Right atrium auricular region (tissue), 2 donors: ENCODE results near the gene RALGAPB. TPM values are rescaled to one million over a fixed set of nuclear protein-coding genes. Genes with fewer than 3 reads are reported as not detected.
"Not testable (repeated sequence)": the region's sequence is repeated elsewhere in the genome, so short reads cannot be mapped to it uniquely, and the experiment has no call there.

Experiments used
- DNase-seq: peaks from one replicate; pipeline ENCODE4 v3.0.0-alpha.2; 2019; ENCODE audit warnings: low spot score
- H3K27ac ChIP-seq, 2 donors: fragments of 200-600 bp; sonication (generic); 1 replicate in 1 of 2; 2 replicates in 1 of 2; pipeline ENCODE4 v1.5.1; 2016 to 2019
- H3K27me3 ChIP-seq, 2 donors: fragments of 200-600 bp; sonication (generic); one replicate each; pipeline versions ENCODE4 v1.5.1 to v1.6.0; 2017 to 2019
- H3K36me3 ChIP-seq: fragments of 200-600 bp; sonication (generic); one replicate; pipeline ENCODE4 v1.5.1; 2016
- H3K4me1 ChIP-seq, 2 donors: fragments of 200-600 bp; sonication (generic); one replicate each; pipeline versions ENCODE4 v1.5.1 to v1.6.0; 2017 to 2019
- H3K4me3 ChIP-seq, 2 donors: fragments of 200-600 bp; sonication (generic); 1 replicate in 1 of 2; 2 replicates in 1 of 2; pipeline ENCODE4 v1.5.1; 2017 to 2019; ENCODE audit warnings: mild to moderate bottlenecking in 1 of 2, moderate library complexity in 1 of 2
- H3K9me3 ChIP-seq, 2 donors: fragments of 200-600 bp; sonication (generic); one replicate each; pipeline ENCODE4 v1.5.1; 2019
- CTCF ChIP-seq, 2 donors: fragments of 200-600 bp; sonication (generic); IDR thresholded peaks; one replicate each; pipeline ENCODE4 v1.5.1; 2019; ENCODE audit warnings: antibody characterized with exemption in 2 of 2
- total RNA-seq, 2 donors: library from RNA; depleted of rRNA; stranded (reverse); fragments of >200 nt; gene quantifications; one replicate each; pipeline ENCODE4 v1.1.0, GENCODE V29; 2016

Gene RALGAPB
- total RNA-seq, 2 donors from 2014 or later = 24.6 to 24.8 TPM

- no peak for TF ChIP-seq CTCF (IDR thresholded peaks at IDR 0.05)
- H3K4me3 ChIP-seq = no peak overlapping the region
Measured at GRCh38 chr20:38458314-38458713, 14.3 kb upstream of the RALGAPB start.

GRCh38 chr20:38460040-38460623 lies 12.5 kb upstream of the RALGAPB start:
- no peak for TF ChIP-seq CTCF (IDR thresholded peaks at IDR 0.05)
- H3K27me3 ChIP-seq = no peaks in the 10 kb centered on the region
- H3K27ac ChIP-seq = no peak overlapping the region
- DNase-seq = no peak
- H3K9me3 ChIP-seq = no peaks in the 10 kb centered on the region
- H3K4me3 ChIP-seq = no peak overlapping the region
- no peaks in the 10 kb centered on the region for H3K36me3 ChIP-seq
- no peaks in the 10 kb centered on the region for H3K4me1 ChIP-seq

More at GRCh38 chr20:38458314-38458713, 14.3 kb upstream of the RALGAPB start:
- Histone ChIP-seq H3K27me3 (no peaks in the 10 kb centered on the region), H3K36me3 (no peaks in the 10 kb centered on the region), H3K4me1 (no peaks in the 10 kb centered on the region), H3K27ac (no peak overlapping the region), H3K9me3 (no peaks in the 10 kb centered on the region)
- no peak for DNase-seq

- not testable (repeated sequence) for H3K27ac ChIP-seq, H3K36me3 ChIP-seq, H3K4me3 ChIP-seq, H3K4me1 ChIP-seq, H3K9me3 ChIP-seq, H3K27me3 ChIP-seq, DNase-seq
Measured at GRCh38 chr20:38460631-38461030, 12.0 kb upstream of the RALGAPB start.

- H3K4me3 ChIP-seq, DNase-seq, H3K36me3 ChIP-seq, H3K4me1 ChIP-seq, H3K27me3 ChIP-seq, H3K9me3 ChIP-seq, H3K27ac ChIP-seq: not testable (repeated sequence)
Measured at GRCh38 chr20:38461167-38461566, 11.5 kb upstream of the RALGAPB start.

- H3K27ac ChIP-seq, H3K9me3 ChIP-seq, H3K36me3 ChIP-seq, H3K27me3 ChIP-seq, H3K4me3 ChIP-seq, H3K4me1 ChIP-seq, DNase-seq: not testable (repeated sequence)
Measured at GRCh38 chr20:38461569-38461968, 11.1 kb upstream of the RALGAPB start.

- Histone ChIP-seq H3K27me3 (no peaks in the 10 kb centered on the region), H3K4me3 (no peak overlapping the region), H3K4me1 (no peaks in the 10 kb centered on the region), H3K9me3 (no peaks in the 10 kb centered on the region), H3K27ac (no peak overlapping the region), H3K36me3 (no peaks in the 10 kb centered on the region)
- no peak for TF ChIP-seq CTCF (IDR thresholded peaks at IDR 0.05)
- DNase-seq = no peak
Measured at GRCh38 chr20:38466171-38466570, 6.5 kb upstream of the RALGAPB start.

GRCh38 chr20:38466983-38467382 lies 5.7 kb upstream of the RALGAPB start:
- Histone ChIP-seq H3K27me3 (no peaks in the 10 kb centered on the region), H3K4me1 (no peaks in the 10 kb centered on the region), H3K4me3 (no peak overlapping the region), H3K9me3 (no peaks in the 10 kb centered on the region), H3K27ac (no peak overlapping the region), H3K36me3 (no peaks in the 10 kb centered on the region)
- no peak for DNase-seq
- TF ChIP-seq CTCF (IDR thresholded peaks at IDR 0.05) = no peak
